Hematopoietic multipotent progenitor cell treated with erythropoietin and hydrocortisone succinate and interleukin-3 and kit ligand, for 15 days (in vitro differentiated cells): ENCODE data around the gene GET4.
"Not testable (repeated sequence)": the region's sequence is repeated elsewhere in the genome, so short reads cannot be mapped to it uniquely, and the experiment has no call there.

Source experiments
- DNase-seq: peaks from one replicate; pipeline ENCODE4 v3.0.0-alpha.2; 2015; ENCODE audit warnings: low spot score

GET4 gene

DNA sequence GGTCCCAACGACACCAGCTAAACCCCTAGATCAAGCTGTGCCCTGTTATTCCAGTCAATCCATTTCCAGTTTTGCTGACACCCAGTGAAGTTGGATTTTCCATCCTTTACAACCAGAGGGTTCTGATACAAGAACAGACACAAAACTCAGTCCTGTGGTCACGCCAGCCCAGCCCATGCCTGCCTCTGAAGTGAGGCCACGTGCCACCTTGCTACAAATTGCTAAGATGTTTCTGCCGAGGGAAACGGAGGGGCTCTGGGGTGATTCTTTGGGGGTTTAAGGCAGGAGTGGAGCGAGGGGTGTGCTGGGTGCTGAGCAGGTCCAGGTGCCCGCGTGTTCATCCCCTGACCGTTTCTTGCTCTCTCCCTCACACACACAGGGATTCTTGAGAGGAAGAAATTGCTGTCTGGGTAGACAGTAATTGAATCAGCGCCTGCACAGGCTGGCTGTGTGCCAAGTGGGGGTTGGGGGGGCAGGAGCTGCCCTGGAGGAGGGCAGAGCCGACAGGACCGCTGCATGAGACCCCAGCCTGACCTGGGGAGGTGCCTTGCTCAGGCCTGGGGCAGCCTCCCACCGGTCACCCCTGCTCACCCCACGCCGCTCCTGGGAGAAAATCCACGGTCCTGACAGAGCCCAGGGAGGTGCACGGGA is 40.1 kb downstream of the GET4 start:
- DNase-seq = no peak

DNA sequence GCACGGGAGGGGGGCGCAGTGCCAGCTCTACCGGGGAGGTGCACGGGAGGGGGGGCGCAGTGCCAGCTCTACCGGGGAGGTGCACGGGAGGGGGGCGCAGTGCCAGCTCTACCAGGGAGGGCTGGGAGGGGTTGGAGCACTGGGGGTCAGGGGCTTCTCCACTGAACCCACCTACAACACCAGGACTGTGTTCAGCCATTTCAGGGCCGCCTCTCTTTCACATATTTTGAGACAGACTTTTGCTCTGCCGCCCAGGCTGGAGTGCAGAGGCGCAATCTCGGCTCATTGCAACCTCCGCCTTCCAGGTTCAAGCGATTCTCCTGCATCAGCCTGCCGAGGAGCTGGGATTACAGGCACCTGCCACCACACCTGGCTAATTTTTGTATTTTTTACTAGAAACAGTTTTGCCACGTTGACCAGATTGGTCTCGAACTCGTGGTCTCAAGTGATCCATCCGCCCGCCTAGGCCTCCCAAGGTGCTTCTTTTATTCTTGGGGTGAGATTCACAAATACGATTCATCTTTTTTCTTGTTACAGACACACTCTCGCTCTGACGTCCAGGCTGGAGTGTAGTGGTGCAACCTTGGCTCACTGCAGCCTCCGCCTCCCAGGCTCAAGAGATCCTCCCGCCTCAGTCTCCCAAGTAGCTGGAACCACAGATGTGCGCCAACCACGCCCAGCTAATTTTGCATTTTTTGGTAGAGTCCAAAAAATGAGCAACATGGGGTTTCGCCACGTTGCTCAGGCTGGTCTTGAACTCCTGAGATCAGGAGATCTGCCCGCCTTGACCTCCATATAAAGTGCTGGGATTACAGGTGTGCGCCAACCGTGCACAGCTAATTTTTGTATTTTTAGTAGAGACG is 41.1 kb downstream of the GET4 start:
- no peak for DNase-seq

DNA sequence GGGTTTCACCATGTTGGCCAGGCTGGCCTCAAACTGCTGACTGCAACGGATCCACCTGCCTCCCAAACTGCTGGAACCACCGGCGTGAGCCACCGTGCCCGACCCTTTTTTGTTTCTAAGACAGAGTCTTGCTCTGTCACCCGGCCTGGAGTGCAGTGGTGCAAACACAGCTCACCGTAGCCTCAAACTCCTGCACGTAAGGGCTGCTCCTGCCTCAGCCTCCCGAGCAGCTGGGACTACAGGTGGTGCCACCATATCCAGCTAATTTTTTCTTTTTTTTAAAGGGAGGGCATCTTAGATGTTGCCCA is 41.7 kb downstream of the GET4 start:
- no peak for DNase-seq

DNA sequence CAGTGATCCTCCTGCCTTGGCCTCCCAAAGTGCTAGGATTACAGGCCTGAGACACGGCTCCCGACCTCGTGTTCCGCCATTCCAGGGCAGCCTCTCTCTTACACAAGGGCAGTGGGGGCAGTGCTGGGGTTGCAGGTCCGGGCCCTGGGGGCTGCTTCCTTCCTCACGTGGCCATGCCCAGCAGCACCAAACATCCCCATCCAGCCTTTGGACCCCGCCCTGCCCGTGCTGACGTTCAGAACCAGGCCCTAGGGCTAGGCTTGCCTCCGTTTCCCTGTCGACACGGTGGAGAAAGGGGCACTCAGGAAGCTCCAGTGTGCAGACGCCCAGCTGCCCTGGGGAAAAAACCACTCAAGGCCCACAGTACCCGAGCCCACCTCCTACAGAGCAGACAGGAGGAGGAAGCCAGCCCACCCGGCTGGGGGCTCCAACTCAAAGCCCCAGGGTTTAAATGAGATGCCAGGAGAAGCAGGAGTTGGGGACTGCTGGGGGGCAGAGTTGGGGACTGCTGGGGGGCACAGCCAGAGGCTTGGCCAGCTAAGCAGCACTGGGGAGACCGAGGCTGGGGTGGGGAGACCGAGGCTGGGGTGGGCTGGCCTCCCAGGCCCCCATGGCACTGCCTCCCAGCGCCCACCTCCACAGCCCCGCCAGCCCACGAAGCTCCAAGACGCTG is 42.2 kb downstream of the GET4 start:
- no peak for DNase-seq

DNA sequence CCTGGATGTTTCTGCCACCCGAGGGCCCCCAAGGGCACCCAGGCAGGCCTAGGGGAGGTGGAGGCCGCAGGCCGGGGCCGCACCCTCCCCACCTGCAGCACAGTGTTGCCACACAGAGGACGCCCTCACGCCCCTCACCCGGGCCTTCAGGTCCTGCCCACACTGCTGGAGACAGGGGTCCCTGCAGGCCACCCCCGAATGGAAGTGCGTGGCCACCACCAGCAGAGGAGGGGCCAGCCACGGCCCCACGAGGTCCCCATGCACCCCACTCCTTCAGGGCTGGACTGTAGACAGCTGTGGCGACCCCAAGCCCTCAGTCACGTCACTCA is 42.7 kb downstream of the GET4 start:
- DNase-seq = no peak

DNA sequence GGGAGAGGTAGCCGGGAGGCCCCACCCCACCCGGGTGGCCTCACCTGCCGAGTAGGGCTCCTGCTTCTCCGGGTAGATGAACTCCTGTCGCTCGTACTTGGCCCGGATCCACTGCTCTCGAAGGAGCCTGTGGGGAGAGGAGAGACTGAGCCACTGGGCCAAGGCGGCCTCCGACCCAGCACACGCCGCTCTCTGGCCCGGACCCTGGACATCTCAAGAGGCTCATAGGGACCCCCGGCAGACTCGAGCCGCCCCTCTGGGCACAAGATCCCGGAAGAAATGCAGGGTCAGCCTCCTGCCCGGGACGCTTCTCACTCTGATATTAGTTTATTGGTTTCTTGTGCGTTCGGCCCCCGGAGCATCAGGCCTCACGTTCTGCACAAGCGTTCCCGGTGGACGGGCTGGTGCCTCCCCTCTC is 43.6 kb downstream of the GET4 start:
- no peak for DNase-seq

DNA sequence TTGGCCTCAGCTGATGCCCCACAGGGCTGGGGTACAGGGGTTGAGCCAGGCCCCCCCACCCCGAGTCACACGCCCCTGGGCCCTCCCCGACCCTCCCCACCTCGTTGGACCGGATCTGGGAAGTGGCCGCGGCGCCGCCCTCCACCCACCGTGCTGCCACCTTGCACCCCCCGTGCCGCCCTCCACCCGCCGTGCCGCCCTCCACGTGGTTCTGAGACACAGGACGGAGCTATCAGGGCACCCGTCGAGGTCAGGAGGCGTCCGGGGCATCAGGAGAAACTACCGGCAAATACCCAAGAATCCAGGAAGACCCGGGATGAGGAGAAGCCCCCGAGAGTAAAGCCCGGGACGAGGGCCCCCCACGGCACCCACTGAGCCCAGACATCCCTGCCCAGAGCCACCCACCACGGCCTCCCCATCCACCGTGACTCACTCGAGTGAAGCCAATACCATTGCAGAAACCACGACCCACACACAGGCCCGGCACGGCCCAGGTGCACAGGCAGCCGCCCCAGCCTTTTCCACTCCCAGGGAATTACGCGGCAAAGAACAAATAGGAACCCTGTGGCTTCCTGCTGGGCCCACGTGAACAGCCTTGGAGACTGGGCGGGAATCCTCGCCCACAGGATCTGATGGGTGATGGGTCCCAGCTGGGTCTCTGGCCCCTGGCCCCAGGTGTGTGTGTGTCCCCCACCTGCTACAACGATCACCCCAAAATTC is 44.2 kb downstream of the GET4 start:
- no peak for DNase-seq

DNA sequence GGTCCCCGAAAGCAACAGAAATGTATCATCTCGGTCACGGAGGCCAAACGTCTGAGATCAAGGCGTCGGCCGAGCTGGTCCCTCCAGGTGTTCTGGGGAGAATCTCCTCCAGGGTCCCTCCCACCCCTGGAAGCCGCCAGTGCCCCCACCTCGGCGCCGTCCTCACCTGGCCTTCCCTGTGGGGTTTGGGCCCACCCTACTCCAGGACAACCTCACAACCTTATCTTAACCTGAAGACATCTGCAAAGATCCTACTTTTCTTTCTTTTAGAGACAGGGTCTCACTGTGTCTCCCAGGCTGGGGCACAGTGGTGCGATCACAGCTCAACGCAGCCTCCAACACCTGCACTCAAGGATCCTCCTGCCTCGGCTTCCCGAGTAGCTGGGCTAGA is 44.7 kb downstream of the GET4 start:
- DNase-seq = no peak

DNA sequence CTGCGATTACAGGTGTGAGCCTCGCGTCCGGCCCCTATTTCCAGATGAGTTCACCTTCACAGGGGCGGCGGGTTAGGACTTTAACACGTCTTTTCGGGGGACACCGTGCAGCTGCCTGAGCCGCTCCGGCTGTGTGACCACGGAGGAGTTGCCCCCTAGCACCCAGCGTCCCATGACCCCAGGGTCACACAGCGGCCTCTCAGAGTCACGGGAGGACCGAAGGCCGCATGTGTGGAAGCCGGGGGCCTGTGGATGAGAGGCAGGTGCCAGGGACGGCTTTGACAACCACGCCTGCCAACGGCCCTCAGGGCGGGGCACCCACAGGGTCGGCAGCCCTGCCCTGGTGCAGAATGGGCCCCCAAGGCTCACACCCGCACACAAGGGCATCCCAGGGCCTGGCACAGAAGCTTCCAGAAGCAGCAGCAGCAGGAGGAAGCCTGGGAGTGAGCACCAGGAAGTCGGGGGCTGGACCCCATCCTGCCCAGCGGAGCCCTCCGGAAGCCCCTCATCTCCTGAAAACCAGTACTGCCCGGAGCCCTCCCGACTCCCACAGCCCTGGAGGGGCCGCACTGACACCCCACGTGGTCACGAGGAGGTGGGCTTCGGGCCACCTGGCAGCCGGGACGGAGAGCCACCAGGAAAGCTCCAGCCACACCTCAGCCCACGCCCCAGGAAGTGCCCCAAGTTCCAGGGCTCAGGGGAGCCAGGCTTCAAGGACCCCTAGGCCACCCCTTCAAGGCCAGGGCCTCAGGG is 45.4 kb downstream of the GET4 start:
- no peak for DNase-seq

DNA sequence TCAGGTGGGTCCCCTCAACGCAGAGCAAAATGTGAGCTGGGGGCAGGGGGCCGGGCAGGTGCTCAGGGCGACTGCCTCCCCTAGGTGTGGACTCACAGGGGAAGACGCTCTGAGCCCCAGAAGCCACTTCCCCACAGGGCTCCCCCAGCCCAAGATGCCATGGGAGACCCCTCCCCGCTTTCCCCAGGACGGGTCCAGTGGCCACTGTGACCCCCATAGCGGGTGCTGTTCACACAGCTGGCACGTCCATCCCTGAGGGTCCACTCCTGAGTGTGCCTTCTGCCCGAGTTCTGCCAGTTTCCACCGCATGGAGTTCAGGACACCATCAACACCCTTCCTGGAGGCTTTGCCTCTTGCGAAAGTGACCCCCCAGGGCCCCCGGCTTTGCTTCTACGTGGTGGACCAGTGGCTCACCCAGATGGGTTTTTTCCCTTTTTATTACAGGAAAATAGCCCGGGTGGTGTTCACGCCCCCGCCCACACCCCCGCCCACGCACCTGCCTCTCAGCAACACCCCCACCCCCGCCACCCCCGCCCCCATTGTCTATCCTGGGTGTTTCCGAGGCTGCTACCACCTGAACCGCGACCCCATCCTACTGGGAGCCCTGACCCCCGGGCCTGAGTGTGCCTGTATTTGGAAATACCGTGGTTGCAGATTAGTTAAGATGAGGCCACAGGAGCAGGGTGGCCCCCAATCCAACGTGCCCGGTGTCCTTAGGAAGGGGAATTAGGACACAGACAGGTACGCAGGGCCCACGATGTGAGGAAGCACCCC is 46.2 kb downstream of the GET4 start:
- DNase-seq = no peak

DNA sequence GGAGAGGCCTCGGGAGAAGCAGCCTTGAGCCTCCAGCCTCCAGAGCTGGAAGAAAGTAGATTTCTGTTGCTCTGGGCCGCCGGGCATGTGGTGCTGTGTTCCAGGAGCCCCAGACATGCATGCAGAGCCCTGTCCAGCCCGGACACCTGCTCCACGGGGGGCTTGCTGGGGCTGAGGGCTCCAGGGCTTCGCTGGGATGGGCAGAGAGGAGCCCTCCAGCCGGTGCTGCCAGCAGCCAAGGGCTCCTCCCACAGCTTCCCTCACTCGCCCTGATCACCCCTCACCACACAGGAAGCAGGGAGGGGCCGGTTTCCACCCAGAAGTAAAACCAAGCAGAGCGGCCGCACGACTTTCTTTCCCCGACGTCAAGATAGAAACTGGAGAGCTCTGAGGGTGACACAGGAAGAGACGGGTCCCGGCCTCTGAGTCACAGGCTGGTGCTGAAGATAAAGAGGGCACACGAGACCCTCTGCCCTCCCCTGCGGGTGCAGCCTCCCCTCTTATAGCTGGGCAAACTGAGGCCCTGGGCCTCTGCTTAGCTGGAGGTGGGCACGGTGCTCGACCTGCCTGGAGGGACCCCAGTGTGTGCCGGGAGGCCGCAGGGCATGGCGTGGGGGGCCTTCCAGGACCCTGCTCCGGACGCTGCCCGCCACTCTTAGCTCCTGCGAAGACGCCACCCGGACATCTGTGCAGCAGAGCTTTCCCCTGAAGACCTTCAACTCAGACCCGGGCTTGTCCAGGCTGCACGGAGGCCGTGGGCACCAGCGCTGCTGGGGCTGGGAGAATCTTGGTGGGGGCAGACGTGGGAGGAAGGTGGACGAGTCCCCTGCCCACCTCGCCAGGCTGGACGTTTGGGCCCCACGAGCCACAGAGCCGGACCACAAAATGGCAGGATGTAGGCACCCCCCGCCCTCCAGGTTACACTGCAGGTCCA is 47.0 kb downstream of the GET4 start:
- DNase-seq = no peak

DNA sequence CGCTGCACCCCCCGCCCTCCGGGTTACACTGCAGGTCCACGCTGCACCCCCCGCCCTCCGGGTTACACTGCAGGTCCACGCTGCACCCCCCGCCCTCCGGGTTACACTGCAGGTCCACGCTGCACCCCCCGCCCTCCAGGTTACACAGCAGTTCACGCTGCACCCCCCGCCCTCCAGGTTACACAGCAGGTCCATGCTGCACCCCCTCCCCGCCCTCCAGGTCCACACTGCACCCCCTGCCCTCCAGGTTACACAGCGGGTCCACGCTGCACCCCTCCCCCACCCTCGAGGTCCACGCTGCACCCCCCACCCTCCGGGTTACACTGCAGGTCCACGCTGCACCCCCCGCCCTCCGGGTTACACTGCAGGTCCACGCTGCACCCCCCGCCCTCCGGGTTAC is 47.7 kb downstream of the GET4 start:
- not testable (repeated sequence) for DNase-seq

DNA sequence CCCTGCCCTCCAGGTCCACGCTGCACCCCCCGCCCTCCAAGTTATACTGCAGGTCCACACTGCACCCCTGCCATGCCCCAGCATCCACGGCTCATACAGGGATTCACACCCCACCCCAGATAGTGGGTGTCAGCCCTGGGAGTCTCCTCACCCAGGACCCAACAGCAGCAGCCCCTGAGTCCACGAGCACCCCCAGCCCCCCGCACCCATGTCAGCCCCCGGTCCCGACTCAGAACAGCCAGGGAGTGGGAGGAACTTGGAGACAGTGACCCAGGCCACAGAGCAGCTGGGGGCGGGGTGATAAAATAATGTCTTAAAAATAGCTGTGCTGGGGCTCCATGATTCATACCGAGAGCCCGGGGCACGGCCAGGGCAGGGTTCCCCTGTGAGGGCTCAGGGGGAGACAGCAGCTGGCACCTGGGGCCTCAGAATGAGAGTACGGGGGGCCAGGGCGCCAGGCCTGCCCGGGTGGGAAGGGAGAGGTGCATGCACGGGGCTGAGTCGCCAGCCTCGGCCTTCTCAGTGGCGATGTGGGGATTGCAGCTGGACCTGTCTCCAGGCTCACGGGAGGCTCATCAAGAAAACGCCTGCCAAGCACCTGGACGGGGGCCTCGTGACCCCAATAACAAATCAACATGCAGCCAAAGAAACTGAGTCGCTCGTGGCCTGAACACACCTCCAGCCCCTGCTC is 48.3 kb downstream of the GET4 start:
- DNase-seq = no peak

DNA sequence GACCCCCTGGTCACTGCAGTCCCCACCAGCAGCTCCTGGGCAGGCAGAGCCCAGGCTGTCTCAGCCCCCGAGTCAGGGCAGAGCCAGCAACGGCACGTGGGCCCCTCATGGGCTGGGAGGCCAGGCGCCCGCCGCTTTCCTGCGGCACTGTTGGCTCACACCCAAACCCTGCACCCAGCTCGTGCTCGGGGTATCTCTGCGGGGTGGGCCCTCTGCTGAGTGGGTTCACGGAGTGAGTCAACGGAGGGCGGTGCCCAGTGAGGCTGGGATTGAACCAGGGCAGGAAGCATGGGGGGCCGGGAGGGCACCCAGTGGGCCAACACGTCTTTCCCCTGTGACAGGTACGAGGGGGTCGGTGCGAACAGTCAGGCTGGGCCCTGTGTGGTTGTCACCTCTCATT is 49.2 kb downstream of the GET4 start:
- DNase-seq = no peak

DNA sequence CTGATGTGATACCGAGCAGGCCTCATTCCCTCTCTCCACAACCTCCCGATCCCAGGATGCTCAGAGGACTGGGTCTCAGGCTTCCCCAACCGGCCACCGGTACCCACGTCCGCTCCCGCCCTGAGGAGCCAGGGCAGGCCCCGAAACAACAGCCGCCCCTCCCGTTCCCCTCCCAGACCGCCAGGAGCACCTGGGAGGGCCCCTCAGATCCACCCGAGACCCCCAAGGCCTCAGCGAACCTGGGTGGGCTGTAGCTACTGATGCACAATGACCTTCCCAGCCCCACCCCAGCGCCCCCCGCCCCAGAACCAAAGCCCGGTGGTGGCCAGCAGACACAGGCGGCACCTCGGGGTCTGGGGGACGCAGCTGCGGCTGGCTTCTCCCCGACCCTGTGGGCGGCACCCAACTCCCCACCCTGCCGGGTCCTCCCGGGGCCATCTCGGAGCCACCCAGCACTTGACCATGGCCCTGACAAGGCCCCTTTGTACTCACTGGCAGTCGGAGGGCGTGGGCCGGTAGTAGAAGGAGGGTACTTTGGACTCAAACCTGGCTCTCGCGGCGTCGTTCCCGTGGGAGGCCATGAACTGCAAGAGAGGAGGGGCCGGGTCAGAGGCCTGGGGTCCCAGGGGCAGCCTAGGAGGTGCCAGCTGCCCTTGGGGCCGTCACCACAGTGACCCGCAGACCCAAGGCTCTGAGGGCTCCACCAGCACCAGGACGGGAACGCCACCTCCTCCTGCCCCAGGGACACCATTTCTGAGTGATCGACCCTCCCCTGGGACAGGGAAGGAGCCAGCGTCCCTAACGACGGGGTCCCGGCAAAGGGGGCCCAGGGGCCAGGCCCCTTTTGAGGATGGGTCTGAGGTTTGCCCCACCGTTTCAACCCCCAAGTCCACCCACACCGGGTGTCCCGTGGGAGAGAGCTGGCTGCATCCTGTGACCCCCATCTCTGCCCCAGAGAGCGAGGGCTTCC is 50.0 kb downstream of the GET4 start:
- DNase-seq = no peak

DNA sequence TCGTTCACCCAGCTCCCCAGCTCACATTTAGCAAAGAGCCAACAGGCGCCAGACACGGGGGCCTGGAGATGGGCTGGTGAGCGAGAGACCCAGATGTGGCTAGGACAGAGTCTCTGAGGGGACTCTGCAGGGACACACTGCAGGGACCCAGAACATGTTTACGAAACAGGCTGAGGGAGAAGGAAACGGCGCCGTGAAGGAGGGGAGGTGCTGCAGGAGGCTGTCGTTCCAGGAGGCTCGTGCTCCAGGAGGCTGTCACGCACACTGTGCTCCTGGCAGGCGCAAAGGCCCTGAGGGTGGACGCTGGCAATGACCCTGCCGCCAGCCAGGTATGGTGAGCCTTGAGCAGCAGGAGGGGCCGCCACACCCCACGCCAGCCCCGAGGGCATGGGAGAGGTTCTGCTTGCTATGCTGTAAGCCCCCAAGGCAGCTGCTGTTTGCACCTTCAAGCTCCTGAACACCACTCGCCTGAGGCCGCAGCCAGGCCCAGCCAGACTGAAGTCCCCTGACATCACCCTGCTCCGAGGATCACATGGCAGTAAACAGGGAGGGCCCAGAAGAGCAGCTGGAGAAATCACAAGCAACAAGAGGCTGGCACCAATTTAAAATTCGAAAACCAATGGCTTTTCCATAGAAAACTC is 50.8 kb downstream of the GET4 start:
- DNase-seq = no peak

DNA sequence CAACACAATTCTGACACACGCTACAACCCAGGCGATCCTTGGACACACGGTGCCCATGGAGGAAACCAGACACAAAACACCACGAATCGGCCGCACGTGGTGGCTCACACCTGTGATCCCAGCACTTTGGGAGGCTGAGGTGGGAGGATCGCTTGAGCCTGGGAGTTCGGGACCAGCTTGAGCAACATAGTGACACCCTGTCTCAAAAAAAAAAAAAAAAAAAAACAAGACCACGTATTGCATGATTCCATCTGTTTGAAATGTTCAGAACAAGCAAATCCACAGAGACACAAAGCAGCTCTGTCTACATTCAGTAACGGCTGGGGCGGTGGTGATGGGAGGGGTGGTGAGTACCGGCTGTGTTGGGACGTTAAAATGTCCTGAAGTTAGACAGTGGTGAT is 53.0 kb downstream of the GET4 start:
- no peak for DNase-seq
